Measurements from ENCODE around the gene CSH1. TPM values are rescaled to one million over a fixed set of nuclear protein-coding genes. Genes with fewer than 3 reads are reported as not detected.

Gene CSH1
- total RNA-seq, 1 experiment from 2014 or later, result not detected

DNA sequence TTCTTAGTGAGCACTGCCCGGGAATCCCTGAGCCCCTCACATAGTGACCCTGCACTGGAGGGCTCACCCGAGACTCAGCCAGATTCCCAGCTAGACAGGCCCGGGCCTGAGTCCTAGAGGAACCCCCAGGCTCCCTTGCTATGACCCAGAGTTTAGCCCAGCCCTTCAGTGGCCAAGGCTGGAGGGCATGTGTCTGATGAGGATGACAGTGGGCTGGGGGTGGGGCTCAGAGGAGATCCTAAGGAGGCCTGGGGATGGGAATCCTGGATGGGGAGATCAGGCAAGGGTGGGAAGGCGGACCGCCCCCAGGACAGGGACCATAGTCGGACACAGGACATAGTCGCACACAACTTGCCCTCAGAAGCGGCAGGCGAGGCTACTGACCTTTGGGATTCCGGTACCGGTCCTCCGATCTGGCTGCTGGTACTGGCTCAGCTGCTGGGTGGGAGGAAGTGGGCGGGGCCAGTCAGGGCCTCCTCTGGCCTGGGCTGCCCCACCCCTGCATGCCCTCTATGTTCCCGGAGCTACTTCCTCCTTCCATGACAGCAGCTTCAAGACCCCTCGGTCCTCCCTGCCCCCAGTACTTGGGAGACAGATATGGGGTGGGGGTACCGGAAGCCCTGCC is 34.7 kb upstream of the CSH1 start:
- TF ChIP-seq, protein P1, sequence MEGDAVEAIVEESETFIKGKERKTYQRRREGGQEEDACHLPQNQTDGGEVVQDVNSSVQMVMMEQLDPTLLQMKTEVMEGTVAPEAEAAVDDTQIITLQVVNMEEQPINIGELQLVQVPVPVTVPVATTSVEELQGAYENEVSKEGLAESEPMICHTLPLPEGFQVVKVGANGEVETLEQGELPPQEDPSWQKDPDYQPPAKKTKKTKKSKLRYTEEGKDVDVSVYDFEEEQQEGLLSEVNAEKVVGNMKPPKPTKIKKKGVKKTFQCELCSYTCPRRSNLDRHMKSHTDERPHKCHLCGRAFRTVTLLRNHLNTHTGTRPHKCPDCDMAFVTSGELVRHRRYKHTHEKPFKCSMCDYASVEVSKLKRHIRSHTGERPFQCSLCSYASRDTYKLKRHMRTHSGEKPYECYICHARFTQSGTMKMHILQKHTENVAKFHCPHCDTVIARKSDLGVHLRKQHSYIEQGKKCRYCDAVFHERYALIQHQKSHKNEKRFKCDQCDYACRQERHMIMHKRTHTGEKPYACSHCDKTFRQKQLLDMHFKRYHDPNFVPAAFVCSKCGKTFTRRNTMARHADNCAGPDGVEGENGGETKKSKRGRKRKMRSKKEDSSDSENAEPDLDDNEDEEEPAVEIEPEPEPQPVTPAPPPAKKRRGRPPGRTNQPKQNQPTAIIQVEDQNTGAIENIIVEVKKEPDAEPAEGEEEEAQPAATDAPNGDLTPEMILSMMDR (IDR thresholded peaks at IDR 0.05; ENCODE audit: unreplicated experiment), result no peak
- Mint-ChIP-seq H3K9me3 (ENCODE audit: low read depth, unreplicated experiment) (no peaks in the 10 kb centered on the region), H3K4me1 (ENCODE audit: low read depth, unreplicated experiment) (no peaks in the 10 kb centered on the region), H3K27me3 (ENCODE audit: unreplicated experiment) (peaks cover 27% of the 10 kb centered on the region), H3K4me3 (ENCODE audit: low read depth, unreplicated experiment) (no peak overlapping the region), H3K36me3 (ENCODE audit: insufficient read depth, unreplicated experiment) (no peaks in the 10 kb centered on the region), H3K27ac (ENCODE audit: unreplicated experiment) (no peak overlapping the region)
- no TSS peak for BruUV-seq (replicated peaks)
- intact Hi-C loops (cut with micrococcal nuclease; ENCODE audit: unreplicated experiment), result no loop called here
- no peak for DNase-seq
- CTCF ChIA-PET, result interaction anchor here (1.1 kb wide), 1 partner anchor 12 kb away, joined by 3 read pairs; the partner anchor contains the start of gene GH1

DNA sequence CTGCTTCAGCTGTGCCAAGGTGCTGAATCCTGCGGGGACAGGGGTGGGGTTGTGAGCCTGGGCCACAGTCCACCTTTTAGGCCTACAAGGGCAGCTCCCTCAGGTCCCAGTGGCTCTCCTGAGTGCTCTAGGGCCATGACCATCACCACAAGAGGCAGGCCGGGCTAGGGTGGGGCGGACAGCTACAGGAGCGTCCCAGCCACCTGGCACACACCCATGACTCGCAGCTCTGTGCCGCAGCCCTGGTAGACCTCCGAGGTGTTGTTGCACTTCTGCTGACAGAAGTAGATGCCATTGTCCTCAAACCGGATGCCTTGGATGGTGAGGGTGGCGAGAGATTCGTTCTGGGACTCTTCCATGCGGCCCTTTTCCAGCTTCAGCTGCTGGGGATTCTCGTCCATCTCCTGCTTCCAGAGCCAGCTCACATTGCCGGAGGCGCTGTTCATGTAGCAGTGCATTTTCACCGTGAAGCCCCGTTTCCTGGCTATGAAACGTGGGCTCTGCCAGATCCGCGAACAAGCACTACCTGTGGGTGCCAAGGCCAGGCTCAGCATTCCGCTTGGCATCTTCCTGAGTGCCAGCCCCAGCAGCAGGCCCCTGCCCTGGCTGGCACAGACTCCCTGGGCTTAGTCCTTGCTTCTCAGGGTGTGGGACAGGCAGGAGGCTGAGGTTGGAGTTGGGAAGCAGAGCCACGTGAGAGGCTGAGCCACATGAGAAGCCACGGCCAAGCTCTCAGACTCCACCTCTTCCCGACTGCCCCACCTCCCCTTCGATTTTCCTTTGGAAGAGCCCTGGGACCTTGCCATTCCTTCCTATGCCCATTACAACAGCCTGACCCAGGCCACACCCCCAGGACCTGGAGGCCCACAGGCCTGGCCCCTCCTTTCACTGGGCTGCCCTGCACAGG is 33.7 kb upstream of the CSH1 start:
- no TSS peak for BruUV-seq (replicated peaks)
- H3K4me3 Mint-ChIP-seq (ENCODE audit: low read depth, unreplicated experiment), result no peak overlapping the region

DNA sequence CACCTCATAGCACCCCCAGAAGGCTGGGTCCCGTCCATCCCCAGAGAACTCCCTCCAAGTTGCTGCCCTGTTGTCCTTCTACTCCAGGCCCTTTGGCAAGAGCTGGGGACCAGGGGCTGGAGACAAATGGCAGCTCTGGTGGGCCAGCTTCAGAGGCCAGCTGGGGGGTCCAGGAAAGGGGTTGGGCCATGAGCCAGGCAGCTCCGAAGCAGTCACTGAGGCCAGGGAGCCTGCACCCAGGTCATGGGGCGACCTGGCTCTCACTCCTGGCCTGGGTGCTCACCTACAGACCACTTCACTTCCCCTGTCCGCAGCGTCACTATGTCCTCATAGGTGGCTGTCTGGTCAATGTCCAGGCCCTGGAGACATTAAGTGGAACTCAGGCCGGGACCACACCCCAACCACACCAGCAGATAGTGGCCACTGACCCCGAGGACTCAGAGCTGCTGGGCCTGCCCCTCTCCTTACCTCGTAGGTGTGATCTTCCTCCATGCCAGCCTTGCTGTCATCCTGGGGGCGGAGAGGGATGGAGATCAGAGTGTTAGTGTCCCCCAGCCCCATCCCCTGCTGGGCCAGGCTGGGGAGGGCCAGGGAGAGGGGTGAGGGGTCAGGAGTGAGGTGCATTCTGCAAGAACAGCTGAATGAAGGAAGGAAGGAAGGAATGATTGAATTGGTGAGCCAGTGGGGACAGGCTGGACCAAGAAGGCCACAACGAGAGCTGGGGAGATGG is 32.8 kb upstream of the CSH1 start:
- no peak for DNase-seq
- Mint-ChIP-seq H3K36me3 (ENCODE audit: insufficient read depth, unreplicated experiment) (no peaks in the 10 kb centered on the region), H3K27ac (ENCODE audit: unreplicated experiment) (no peak overlapping the region), H3K4me1 (ENCODE audit: low read depth, unreplicated experiment) (no peaks in the 10 kb centered on the region), H3K4me3 (ENCODE audit: low read depth, unreplicated experiment) (no peak overlapping the region), H3K27me3 (ENCODE audit: unreplicated experiment) (peaks cover 21% of the 10 kb centered on the region), H3K9me3 (ENCODE audit: low read depth, unreplicated experiment) (no peaks in the 10 kb centered on the region)
- BruUV-seq (replicated peaks), result no TSS peak
- TF ChIP-seq, protein P1 (IDR thresholded peaks at IDR 0.05; ENCODE audit: unreplicated experiment), result no peak
- CTCF ChIA-PET, result no interaction called here
- intact Hi-C loops (cut with micrococcal nuclease; ENCODE audit: unreplicated experiment), result no loop called here

More for the DNA sequence above, 33.7 kb upstream of the CSH1 start:
- TF ChIP-seq, protein P1 (IDR thresholded peaks at IDR 0.05; ENCODE audit: unreplicated experiment), result no peak
- H3K27me3 Mint-ChIP-seq (ENCODE audit: unreplicated experiment), result peaks cover 21% of the 10 kb centered on the region
- H3K27ac Mint-ChIP-seq (ENCODE audit: unreplicated experiment), result no peak overlapping the region
- no peaks in the 10 kb centered on the region for H3K9me3 Mint-ChIP-seq (ENCODE audit: low read depth, unreplicated experiment)
- DNase-seq, result no peak
- CTCF ChIA-PET, result no interaction called here
- intact Hi-C loops (cut with micrococcal nuclease; ENCODE audit: unreplicated experiment), result no loop called here
- no peaks in the 10 kb centered on the region for H3K36me3 Mint-ChIP-seq (ENCODE audit: insufficient read depth, unreplicated experiment)
- H3K4me1 Mint-ChIP-seq (ENCODE audit: low read depth, unreplicated experiment), result no peaks in the 10 kb centered on the region

DNA sequence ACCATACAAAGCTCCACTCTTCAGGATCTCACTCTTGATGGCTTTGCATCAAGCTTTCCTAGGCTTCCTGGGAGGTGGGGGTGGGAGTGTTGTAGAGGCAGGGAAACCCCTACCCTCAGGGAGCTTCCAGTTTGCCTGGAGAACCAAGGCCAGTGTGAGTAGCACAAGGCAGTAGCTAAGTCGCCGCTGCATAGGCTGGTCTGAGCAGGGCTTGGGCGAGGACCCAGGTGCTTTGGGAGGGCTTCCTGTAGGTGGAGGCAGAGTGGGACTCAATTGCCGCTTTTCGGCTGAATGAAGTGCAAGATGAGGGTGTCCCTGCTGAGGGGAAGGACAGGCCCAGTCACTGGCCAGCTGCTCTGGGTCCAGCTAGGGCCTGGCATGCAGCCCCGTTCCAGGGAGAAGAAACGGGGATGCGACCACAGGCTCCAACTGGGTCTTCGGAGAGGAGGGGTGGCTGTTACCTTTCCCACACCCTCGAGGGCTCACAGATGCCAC is 31.8 kb upstream of the CSH1 start:
- TF ChIP-seq, protein P1 (IDR thresholded peaks at IDR 0.05; ENCODE audit: unreplicated experiment), result no peak
- intact Hi-C loops (cut with micrococcal nuclease; ENCODE audit: unreplicated experiment), result no loop called here
- CTCF ChIA-PET, result no interaction called here
- Mint-ChIP-seq H3K27me3 (ENCODE audit: unreplicated experiment) (peaks cover 17% of the 10 kb centered on the region), H3K4me3 (ENCODE audit: low read depth, unreplicated experiment) (no peak overlapping the region), H3K36me3 (ENCODE audit: insufficient read depth, unreplicated experiment) (no peaks in the 10 kb centered on the region), H3K27ac (ENCODE audit: unreplicated experiment) (no peak overlapping the region), H3K4me1 (ENCODE audit: low read depth, unreplicated experiment) (no peaks in the 10 kb centered on the region), H3K9me3 (ENCODE audit: low read depth, unreplicated experiment) (no peaks in the 10 kb centered on the region)
- no peak for DNase-seq
- BruUV-seq (replicated peaks), result no TSS peak

Data from Calu3 (cell line).